GM12892 (cell line): ENCODE results near the gene TMEM214.

Source experiments
- POLR2A ChIP-seq: IDR thresholded peaks from 2 replicates; pipeline ENCODE4 v1.6.1; 2011; ENCODE audit warnings: low read depth, low read length, control low read depth
- TAF1 ChIP-seq: IDR thresholded peaks from 2 replicates; pipeline ENCODE4 v1.6.1; 2011; ENCODE audit warnings: low read depth, mild to moderate bottlenecking, control low read depth, low read length, borderline replicate concordance

GRCh38 chr2:27000228-27000627 lies 32.5 kb upstream of the TMEM214 start:
- no peak for TF ChIP-seq POLR2A
- TF ChIP-seq TAF1, result no peak
